Left lobe of liver (tissue), 2 donors: ENCODE results near the gene TWNK. TPM values are rescaled to one million over a fixed set of nuclear protein-coding genes. Genes with fewer than 3 reads are reported as not detected.

Experiments used
- ATAC-seq: fragments of 200-7000 bp; cut with Tn5 transposase; one replicate; pipeline ENCODE4 v1.9.1; 2020; ENCODE audit warnings: mild to moderate bottlenecking, moderate library complexity
- DNase-seq: peaks from one replicate; pipeline ENCODE4 v3.0.0-alpha.2; 2020; ENCODE audit warnings: low spot score
- total RNA-seq: library from RNA; stranded (reverse); gene quantifications from one replicate; pipeline ENCODE4 v1.2.1, GENCODE V29; 2021
- donor health status: DM: no; HTN: no; CAD: no; lungs with moderate emphysema.
- donor health status: DM: no; HTN: yes; CAD: no.

The TWNK gene
- total RNA-seq, 1 donor from 2014 or later = 3.2 TPM

DNA sequence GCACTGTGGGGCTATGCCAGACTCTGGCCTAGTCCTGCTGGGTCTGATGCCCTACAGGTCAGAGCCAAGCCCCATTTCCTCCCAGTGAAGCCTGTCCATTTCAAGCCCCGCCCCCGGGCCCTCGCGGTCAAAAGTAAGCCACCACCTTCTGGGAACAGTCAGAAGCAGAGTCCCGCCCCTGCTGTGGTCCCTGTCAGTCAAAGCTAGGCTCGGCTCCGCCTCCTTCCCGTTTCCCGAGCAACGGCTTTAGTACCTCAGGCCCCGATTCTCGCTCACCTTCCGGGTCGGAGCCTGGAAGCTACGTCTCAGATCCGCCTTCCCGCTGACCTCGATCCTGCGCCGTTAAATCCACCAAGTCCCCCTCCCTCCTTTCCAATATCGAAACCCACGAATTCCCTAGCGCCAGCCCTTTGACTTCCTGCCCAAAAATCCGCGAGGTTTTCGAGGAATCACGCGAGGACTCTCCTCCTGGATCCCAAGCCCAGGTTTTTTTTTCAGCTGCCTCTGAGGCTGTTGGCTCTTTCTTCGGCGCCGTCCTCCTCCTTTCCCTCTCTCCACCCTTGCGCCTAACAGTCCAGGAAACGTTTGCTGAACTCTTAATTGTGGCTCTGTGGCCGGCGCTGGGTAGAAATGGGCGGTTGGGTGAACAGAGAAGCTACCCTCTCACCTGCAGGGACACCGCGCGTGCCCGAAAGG lies 55.5 kb downstream of the TWNK start:
- DNase-seq (peak; percentile 98), ATAC-seq (peak; percentile 95)

DNA sequence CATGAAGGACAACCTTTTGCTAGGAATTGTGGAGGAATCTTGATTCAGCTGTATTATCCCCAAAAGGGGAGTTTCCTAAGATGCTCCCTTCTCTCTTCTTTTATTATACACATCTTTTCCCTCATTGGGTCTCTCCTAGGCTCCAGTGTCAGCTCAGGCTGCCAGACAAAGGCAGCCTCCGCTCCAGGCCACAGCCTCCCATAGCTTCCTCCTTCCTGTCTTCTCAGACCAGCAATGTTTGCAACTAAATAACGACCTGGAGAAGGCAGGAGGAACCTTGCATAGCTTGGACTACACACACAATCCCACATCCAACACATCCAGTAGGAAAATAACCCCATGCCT lies 56.0 kb downstream of the TWNK start:
- ATAC-seq = no peak
- no peak for DNase-seq

Other genes starting within 250 kb of the TWNK start
- 0.18 TPM for gene PAX2, start 242.0 kb upstream of the TWNK start, total RNA-seq
- 7.7 TPM for gene SLF2, start 74.6 kb upstream of the TWNK start, total RNA-seq
- 80.4 TPM for gene SEMA4G, start 18.0 kb upstream of the TWNK start, total RNA-seq
- gene MRPL43, start within 50 bp of the TWNK start, total RNA-seq = 43.6 TPM
- 11.1 TPM for gene LZTS2, start 12.3 kb downstream of the TWNK start, total RNA-seq
- gene PDZD7, start 43.6 kb downstream of the TWNK start, total RNA-seq = 0.13 TPM
- gene SFXN3, start 43.7 kb downstream of the TWNK start, total RNA-seq = 5.2 TPM
- 0.78 TPM for gene KAZALD1, start 74.4 kb downstream of the TWNK start, total RNA-seq
- 1.3 TPM for gene TLX1, start 143.8 kb downstream of the TWNK start, total RNA-seq
- gene LBX1, start 241.9 kb downstream of the TWNK start, total RNA-seq = not detected